Ammon's horn (tissue), 1 donor: Measurements from ENCODE around the gene POP5.
A peak's percentile ranks its signal among the peaks of the same experiment; 100 is the strongest.

Experiments used
- DNase-seq: peaks from one replicate; pipeline ENCODE4 v3.0.0-alpha.2; 2016; ENCODE audit warnings: low spot score

The POP5 gene

DNA sequence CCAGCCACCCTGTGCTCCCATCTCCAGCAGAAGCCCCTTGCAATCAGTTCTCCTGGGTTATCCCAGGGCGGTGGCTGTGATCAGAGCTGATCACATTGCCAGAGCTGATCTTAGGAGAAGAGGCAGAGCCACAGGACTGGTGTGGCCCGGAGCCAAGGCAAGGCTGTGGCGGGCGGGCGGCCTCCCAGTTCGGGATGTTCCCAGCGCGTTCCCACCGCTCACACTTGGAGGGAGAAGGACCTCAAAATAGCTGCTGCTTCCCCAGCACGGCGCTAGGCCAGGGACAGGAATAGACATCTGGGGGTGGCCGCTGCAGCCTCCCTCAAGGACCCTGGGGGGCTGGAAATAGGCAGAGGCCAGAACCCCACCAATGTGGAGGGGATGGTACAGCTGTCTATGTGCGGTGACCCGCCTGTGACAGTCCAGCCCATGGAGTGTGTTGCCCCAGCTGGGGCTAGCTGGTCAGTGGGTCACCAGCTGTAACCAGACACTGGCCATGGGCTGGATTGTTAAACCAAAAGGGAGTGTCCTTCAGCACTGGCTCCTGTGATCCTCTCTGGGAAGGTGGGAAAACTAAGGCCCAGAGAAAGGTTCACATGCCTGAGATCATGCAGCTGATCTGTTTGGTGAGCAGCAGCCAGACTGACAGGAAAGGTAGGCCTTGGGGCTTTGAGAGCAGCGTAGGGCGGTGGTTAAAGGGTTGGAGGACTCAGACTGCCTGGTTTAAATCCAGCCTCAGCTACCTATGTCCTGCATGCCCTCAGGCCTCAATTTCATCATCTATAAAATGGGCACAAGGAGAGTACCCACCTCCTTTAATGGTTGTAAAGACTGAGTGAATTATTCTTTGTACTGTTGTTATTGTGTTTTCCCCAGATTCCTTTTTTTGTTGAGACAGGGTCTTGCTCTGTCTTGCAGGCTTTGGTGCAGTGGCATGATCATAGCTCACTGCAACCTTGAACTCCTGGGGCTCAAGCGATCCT is 8.0 kb upstream of the POP5 start:
- DNase-seq: peak; percentile 69

DNA sequence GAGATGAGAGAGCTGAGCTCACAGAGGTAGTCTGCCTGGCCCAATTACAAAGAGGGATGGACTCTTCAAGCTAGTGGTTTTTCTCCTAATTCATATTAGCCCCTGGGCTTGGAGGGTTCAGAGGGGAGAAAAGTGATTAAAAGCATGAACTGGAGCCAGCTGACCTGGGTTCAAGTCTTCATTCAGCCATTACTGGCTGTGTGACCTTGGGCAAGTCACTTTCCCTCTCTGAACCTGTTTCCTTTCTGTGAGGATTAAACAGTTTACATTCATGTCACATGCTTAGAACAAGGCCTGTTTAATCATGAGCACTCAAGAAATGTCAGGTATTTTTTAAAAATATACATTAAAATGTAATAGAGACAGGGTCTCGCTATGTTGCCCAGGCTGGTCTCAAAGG is 7.2 kb upstream of the POP5 start:
- DNase-seq: no peak

DNA sequence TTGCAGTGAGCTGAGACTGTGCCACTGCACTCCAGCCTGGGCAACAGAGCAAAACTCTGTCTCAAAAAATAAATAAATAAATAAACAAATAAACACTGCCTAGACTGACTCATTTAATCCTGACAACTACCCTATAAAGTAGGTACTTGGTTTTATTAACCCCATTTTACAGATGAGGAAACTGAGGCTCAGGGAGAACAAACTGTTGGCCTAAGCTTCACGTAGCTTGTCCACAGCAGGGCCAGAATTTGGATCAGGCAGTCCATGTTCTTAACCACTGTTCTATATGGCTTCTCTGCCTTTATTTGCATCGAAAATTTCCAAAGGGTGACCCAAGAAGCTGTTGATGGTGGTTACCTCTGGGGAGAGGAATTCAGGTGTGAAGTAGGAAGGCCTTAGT is 5.7 kb upstream of the POP5 start:
- DNase-seq: no peak

DNA sequence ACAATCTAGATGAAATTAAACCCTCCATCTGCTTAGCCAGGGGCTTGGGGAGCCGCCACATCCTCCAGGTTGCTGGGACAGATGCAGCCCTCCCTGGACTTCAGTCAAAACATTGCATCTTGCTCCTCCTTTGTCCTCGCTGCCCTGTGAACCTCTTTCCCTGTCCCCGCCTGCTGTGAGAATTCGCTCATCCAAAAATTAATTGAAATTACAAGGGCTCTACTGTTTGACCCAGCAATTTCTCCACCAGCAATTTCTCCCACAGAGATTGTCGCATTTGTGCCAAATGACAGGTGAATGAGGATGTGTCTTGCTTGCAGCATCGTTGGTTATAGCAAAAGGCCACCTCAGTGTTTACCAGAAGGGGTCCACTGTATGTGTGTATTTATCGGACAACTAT is 5.0 kb upstream of the POP5 start:
- no peak for DNase-seq

DNA sequence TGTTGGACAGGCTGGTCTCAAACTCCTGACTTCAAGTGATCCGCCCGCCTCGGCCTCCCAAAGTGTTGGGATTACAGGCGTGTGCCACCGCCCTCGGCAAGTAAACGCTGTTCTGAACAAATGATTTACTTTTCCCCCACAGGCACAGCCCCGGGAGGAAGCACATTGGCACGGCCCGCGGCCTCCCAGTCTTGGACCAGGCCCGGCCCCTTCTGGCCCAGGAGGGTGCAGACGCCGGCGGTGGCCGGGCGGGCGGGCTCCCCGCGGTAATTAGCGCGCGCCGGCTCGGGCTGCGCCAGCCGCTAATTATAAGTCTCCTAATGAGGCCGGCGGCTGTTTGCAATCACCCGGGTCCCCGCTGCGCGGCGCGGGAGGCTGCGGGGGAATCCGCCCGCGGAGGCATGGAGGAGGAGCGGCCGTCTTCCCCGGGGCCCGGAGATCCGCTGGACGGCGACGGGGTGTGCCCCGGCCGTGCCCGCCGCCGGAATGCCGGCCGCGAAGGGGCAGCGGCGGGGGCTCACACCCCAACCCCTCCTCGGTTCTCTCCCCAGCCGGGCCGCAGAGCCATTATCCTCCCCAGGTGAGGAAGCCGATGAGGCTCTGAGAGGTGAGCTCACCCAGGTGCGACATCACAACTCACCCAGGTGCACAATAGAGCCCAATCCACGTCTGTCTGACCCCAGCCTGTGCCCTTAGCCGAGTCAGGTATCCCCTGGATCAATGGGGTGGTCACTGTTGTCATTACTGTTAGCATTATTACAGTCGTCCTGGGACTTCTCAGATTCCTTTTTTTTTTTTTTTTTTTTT is 3.3 kb upstream of the POP5 start:
- DNase-seq: peak; percentile 35

DNA sequence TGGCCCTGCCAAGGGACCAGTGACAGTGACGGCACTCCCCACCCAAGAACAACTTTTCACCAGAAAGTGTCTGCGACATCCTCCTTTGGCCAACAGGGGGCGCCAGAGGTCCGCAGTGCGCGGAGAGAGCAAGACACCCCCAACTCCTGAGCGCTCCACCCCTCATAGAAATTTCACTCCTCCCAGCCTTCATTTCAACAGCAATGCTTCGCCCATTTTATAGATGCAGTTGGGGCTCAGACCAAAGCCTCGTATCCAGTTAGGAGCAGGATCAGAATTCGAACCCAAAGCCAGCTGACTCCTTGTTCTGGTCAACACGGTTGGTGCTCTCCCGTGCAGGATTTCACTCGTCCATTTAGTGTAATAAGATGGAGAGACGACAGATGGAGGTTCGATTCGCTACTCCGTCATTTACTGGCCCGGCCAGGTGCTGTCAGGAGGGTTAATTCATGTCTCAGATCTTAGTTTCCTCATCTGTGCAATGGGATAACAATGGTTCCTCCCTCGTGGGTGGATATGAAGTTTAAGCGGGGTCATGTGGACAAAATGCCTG is 2.4 kb upstream of the POP5 start:
- DNase-seq: peak; percentile 83

DNA sequence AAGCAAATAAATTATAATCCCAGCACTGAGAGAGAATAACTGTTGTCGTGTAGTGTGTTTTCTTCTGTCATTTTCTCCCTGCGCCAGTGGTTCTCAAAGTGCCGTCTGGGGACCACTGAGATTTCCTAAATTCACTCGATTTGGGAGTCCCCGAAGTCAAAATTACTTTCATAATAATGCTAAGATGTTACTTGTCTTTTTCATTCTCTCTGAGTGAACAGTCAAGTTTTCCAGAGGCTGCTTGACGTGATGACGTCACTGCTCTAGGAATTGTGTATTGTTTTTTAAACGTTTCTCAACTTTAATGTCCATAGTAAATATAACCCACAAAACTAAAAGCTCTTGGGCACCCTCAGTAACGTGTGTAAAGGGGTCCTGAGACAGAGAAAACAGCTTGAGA is 796 bp upstream of the POP5 start:
- no peak for DNase-seq

DNA sequence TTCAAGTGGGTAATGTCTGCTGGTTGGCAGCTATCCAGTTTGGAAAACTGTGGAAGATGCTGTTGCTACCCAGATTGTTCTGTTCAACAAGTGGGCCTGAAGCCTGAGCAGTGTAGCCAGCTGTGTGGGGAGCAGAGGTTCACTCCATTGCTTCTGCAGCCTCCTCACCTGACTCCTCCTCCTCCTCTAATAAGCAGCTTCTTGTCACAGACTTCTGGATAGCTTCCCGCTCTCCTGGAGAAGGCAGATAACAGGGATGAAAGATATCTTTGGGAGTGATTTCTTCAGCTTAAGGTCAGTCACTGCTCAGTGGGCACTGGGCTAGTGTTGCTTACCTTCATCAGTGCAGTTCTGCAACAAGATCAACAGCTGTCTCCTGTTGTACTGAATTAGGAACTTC is 2.0 kb downstream of the POP5 start:
- DNase-seq: no peak

DNA sequence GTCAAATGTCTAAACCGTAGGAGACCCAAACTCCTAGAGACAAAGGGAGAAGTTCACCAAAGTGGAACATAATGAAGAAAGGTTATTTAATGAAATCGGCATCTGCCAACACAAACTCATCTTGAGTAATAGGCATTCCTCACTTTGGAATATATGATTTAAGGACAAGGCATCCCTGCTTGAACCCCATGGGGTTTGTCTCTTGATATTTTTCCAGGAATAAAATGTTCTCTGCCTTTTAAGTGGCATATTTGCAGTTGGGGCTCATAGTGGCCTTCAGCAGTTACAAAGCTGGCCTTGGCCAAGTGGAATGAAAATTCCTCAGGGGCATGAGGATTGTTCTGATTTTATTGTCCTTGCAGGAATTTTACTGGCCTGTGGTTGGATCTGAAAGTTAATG is 7.1 kb downstream of the POP5 start:
- DNase-seq: no peak

DNA sequence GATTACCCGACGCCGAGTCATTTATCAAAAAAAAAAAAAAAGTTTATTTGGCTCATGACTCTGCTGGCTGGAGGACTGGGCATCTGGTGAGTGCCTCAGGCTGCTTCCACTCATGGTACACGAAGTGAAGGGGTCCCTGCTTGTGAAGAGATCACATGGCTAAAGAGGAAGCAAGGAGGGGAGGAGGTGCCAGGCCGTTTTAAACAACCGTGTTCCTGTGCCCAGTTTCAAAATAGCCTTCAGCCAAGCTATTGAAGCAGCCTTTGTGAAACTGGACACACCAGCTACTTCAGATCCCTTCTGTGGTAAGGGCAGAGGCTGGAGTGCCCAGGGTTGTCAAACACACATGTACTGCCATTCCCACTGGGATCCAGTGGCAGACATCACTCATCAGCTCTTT is 7.6 kb downstream of the POP5 start:
- DNase-seq: no peak

DNA sequence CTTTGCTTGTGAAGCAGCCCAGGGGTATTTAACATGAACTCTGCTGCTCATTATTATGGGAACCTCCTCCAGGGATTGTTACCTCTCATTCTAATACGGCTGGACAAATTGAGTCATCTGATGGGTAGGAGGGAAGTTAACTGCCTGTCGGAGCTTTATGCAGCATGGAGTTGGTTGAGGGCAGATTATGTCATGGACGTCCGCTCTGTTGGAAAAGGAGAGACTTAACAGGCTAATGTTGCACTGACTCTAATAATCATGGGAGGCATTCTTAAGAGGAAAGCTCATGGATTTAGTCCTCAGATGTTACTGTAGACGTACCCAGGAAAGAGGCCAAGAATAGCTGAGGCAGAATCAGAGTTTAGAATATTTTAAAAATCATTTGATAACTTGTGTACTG is 9.9 kb downstream of the POP5 start:
- no peak for DNase-seq

DNA sequence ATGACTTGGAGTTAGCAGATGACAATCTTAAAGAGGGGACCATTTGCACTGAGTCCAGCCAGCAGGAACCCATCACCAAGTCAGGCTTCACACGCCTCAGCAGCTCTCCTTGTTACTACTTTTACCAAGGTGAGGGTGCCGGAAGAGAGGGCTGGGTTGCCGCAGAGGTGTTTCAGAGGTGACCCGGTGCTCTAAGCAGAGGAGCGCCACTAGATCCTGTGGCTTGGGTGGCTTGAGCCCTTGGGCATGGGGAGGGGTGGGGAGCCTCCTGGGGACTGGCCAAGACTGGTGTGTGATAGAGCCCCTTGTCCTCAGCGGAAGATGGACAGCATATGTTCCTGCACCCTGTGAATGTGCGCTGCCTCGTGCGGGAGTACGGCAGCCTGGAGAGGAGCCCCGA is 17.7 kb downstream of the POP5 start:
- no peak for DNase-seq

DNA sequence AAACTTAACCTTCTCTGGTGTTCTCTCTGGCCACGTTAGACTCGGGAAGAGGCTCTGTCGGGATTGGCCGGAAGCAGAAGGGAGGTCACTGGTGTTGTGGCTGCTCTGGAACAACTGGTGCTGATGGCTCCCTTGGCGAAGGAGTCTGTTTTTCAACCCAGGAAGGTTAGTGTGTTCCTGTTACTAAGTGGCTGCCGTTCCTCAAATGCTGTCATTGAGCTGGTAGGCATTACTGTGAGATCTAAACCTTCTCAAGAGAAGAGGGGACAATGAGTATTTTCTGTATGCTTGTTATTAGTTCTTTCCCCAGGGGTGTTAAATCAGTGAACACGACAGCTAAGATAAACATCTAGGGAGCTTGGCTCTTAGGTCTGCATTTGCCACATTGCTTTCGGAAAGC is 18.3 kb downstream of the POP5 start:
- no peak for DNase-seq

DNA sequence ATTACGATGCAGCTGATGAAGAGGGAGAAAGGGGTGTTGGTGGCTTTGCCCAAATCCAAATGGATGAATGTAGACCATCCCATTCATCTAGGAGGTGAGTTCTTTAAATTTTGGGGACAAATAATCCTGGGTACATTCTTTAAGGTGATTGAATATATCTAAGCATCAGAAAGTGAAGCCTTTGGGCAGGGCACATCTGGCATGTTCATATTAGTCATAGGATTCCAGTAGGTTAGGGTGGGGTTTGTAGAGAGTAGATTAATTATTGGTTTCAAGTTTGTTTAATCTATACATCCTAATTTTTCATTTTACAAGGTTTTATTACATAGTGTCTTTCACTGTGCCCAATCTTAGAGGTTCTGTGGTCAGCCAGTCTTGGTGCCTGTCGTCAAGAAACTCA is 23.6 kb downstream of the POP5 start:
- no peak for DNase-seq

DNA sequence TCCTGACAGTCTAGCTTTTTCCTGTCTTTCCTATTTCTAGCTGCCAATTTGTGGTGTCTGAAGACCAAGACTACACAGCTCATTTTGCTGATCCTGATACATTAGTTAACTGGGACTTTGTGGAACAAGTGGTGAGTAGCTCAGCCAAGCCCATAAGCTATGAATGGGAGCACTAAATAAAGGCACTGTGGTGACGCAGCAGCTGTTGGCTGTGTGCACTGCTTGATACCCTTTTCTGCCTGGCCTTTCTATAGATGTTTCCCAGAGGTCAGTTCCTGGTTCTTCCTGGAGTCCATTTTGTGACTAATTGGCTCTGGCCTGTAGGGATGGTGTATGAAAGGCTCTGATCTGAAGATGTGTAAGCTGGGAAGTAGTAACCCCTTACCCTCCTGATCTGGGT is 26.5 kb downstream of the POP5 start:
- DNase-seq: no peak

DNA sequence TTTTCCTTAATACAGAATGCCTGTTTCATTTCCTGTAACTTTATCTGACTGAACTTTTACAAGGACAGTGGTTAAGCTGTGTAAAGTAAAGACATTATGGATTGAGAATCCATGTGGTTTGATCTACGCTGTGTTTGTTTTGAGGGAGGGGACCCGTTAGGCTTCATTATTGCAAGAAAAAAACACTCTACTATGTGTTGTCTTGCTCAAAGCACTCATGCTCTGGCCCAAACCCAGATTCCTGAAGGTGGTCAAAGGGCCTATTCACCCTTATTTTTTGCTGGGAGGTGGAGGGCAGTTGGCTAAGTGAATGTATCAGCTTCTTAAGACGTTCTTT is 35.2 kb downstream of the POP5 start:
- DNase-seq: no peak

DNA sequence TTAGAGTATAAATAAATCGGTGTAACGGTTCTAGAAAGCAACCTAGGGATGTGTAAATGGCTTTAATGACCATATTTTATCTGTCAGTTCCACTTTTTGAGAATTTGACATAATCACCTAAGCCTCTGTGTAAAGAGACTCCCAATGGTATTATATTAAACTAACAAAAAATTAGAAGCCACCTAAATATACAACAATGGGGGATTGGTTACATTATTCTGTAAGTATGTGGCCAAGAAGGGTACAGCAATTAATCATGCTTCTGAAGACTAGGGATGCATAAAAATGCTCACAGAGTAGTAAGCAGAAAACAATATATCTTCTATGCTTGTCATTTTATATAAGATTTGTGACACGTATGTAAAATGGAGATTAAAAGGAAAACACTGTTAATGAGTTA is 36.5 kb downstream of the POP5 start:
- DNase-seq: no peak

DNA sequence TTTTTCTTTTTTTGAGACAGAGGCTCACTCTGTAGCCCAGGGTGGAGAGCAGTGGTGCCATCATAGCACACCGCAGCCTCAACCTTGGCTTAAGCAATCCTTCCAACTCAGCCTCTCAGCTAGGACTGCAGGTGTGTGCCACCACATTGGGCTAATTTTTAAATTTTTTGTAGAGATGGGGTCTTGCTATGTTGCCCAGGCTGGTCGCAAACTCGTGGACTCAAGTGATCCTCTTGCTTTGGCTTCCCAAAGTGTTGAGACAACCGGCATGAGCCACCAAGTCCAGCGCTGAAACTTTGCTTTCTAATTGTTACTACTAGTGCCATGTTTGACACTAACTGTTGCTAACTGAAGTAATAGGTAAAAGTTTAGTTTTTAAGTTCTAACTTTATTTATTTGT is 39.0 kb downstream of the POP5 start:
- no peak for DNase-seq

DNA sequence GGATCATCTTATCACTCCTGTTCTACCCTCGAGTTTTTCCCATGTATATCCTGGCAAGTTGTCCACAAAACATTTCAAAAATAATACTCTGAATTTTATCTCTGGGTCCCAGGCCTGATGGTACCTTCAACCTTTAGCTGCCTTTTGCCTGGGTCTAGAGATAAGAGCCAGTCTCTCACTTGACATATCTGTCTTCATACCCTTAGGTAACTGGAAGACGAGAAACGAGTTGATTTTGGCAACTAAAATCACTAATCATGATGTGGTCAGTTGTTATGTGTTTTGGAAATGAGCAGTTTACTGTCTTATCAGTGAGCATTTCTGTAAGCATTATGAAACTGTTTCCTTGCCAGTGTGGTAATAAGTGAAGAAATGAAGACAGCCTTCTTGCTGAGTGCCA is 40.8 kb downstream of the POP5 start:
- DNase-seq: no peak

DNA sequence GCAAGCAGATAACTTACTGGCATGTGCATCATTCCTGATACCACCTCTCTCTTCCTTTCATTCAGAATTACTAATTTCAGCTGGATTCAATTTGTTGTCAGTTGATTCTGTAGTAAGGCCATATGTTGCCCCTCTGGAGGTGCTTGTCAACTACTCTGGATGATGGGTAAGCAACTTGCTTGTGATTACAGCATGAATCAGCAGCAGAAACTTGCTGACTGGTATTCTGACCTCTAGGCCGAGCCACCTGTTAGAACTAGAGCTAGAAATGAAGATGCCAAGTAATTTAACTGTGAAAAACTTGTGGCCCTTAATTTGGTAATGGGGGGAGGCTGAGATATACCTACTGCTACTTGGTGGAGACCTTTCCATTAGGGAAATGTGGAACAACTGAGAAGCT is 41.9 kb downstream of the POP5 start:
- no peak for DNase-seq

DNA sequence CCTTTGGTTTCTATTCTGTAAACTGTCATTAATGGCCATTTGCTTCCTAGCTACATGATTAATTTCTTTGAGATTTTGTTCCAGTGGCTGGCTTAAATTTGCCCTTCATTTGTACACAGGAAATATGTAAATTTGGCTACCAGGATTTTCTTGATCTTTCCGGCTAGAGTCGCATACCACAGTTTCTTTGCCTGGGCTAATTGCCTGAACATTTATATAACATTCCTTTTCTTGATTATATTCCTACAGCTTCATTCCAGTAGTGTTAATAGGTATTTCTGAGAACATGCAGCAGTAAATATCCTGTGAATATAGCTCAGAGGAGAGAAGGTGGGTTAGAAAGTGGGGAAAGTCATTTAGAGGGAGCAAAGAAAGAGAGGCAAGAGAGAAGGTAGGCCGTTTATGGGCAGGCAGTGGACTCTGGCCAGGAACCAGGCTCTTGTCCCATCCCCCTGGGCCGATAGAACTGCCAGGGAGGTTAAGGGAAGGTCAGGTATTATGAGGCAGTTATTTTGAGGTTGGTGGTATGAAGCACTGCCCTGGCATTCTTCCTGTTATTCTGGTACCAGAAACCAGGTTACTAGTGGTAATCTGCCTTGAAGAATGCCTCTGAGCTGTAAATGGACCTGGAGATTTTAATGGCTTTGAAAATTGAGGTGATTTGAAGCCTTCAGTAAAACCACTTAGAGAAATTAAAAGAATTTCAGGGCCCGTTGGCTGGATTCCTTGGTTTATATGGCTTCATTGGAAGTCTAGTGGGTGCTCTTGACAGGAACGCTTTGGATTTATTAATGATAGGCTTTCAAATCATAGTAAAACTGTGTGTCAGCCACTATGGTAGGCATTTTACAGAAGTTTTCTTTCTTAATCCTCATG is 42.7 kb downstream of the POP5 start:
- no peak for DNase-seq

DNA sequence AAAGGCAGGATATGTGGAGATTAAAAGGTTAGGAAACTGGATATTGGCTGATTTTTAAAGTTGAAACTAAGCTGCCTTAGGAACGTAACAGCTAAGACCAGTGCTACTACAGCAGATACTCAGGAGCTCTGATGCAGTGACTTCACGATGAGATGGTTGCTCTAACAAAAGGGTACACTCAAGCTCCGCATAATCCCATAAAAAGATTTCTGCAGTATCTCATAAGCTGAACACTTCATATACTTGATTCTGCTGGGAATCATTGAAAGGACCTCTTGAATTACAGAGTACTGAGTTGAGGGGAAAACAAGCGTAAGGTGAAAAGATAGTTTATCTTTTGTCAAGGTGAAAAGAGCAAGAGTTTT is 43.4 kb downstream of the POP5 start:
- no peak for DNase-seq
